A673 (cell line): ENCODE data around the gene OR8A1. TPM values are rescaled to one million over a fixed set of nuclear protein-coding genes. Genes with fewer than 3 reads are reported as not detected.
A peak's percentile ranks its signal among the peaks of the same experiment; 100 is the strongest.

ENCODE experiments used
- BruUV-seq: library from RNA; stranded (reverse); fragments of 400-500 nt; replicated peaks from 2 replicates; lab custom pipeline; 2021; lab: Mats Ljungman, UMichigan
- CTCF ChIA-PET: fragments of 300-600 bp; sonication (Branson Sonifier 250); formaldehyde crosslinking; loops from one replicate; lab custom pipeline; 2022; ENCODE audit warnings: antibody characterized with exemption; lab: Charles Lee
- POLR2A ChIA-PET: fragments of 300-600 bp; sonication (Branson Sonifier 250); formaldehyde crosslinking; loops from one replicate; lab custom pipeline; 2022; ENCODE audit warnings: antibody characterized with exemption; ENCODE audit not compliant: low non-redundant PET; lab: Charles Lee
- DNase-seq: peaks from one replicate; pipeline ENCODE4 v3.0.0-alpha.2; 2015; ENCODE audit warnings: low spot score
- H3K27ac ChIP-seq: fragments of 200-600 bp; sonication (generic); 2 replicates; pipeline ENCODE4 v1.5.1; 2016; ENCODE audit warnings: mixed run types, low read depth, mild to moderate bottlenecking, mixed read lengths, antibody characterized with exemption, low read length; ENCODE audit not compliant: poor library complexity, severe bottlenecking
- H3K27me3 ChIP-seq: fragments of 200-600 bp; sonication (generic); replicated peaks from 2 replicates; pipeline ENCODE4 v1.6.1; 2017; ENCODE audit warnings: mixed run types, low read depth, mild to moderate bottlenecking, mixed read lengths, antibody characterized with exemption, low read length; ENCODE audit not compliant: insufficient read depth, poor library complexity
- H3K36me3 ChIP-seq: fragments of 200-600 bp; sonication (generic); 2 replicates; pipeline ENCODE4 v1.6.1; 2016; ENCODE audit warnings: mixed run types, mild to moderate bottlenecking, mixed read lengths, antibody characterized with exemption, low read length; ENCODE audit not compliant: insufficient read depth, poor library complexity, severe bottlenecking
- H3K4me1 ChIP-seq: fragments of 200-600 bp; sonication (generic); 2 replicates; pipeline ENCODE4 v1.6.1; 2017; ENCODE audit warnings: mixed run types, mild to moderate bottlenecking, mixed read lengths, antibody characterized with exemption, low read length; ENCODE audit not compliant: insufficient read depth, poor library complexity, severe bottlenecking
- H3K4me3 ChIP-seq: fragments of 200-600 bp; sonication (generic); 2 replicates; pipeline ENCODE4 v1.5.1; 2016; ENCODE audit warnings: low read depth, mixed run types, mild to moderate bottlenecking, mixed read lengths, low read length; ENCODE audit not compliant: poor library complexity, severe bottlenecking
- H3K9me3 ChIP-seq: fragments of 200-600 bp; sonication (generic); 2 replicates; pipeline ENCODE4 v1.6.1; 2016; ENCODE audit warnings: mixed run types, low read depth, mild to moderate bottlenecking, mixed read lengths, antibody characterized with exemption, low read length; ENCODE audit not compliant: poor library complexity, severe bottlenecking
- EZH2 ChIP-seq: fragments of 200-600 bp; sonication (generic); IDR thresholded peaks from 2 replicates; pipeline ENCODE4 v1.6.1; 2017; ENCODE audit warnings: borderline replicate concordance, low read depth, mild to moderate bottlenecking, mixed read lengths, antibody characterized with exemption, low read length; ENCODE audit not compliant: poor library complexity, severe bottlenecking
- intact Hi-C: fragments of 100-400 bp; cut with micrococcal nuclease; formaldehyde crosslinking; loops from one replicate; pipeline ENCODE4 v1.10.0; 2022; ENCODE audit not compliant: unreplicated experiment
- total RNA-seq: library from RNA; stranded (reverse); gene quantifications from 2 replicates; pipeline ENCODE4 v1.2.3, GENCODE V29; 2021
- TF ChIP-seq, protein P1 (sequence below): fragments of 300-800, 200-600 bp; sonication (generic); conservative IDR thresholded peaks from 2 replicates; pipeline ENCODE4 v1.5.1; 2017; ENCODE audit warnings: low read depth, mild to moderate bottlenecking, antibody characterized with exemption, low read length, moderate library complexity, mixed read lengths

Gene OR8A1
- total RNA-seq, 1 experiment from 2014 or later, result not detected

DNA sequence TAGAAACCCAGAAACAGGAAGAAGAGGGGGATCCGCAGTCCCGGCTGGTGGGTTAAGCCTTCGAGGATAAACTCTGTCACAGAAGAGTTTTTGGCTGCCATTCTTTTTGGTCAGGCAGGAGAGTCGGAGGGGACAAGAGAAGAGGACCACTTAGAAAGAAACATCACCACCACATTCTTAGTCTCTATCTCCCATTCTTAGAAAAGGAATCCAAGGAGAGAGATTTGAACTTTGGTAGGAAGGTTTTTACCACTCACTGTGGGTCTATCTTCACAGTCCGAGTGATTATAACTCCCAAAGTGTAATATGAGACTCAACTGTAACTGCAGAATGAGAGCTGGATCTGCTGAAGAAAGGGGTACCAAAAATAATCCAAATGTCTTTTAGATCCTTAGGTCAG is 26.2 kb upstream of the OR8A1 start, which contains the start of gene OR8B12:
Gene OR8B12 (minus strand): TSS at position 101 of the 400 bp plus-strand sequence. CDS start 0 bp downstream, at position 101.
- Histone ChIP-seq H3K36me3 (no peaks in the 10 kb centered on the region), H3K27me3 (peaks cover 3% of the 10 kb centered on the region), H3K9me3 (no peaks in the 10 kb centered on the region), H3K4me1 (no peaks in the 10 kb centered on the region), H3K4me3 (no peak within 1 kb of the TSS), H3K27ac (no peak within 1 kb of the TSS)
- ChIA-PET CTCF (no interaction called here), POLR2A (no interaction called here)
- no peak for TF ChIP-seq EZH2
- TF ChIP-seq, protein P1, sequence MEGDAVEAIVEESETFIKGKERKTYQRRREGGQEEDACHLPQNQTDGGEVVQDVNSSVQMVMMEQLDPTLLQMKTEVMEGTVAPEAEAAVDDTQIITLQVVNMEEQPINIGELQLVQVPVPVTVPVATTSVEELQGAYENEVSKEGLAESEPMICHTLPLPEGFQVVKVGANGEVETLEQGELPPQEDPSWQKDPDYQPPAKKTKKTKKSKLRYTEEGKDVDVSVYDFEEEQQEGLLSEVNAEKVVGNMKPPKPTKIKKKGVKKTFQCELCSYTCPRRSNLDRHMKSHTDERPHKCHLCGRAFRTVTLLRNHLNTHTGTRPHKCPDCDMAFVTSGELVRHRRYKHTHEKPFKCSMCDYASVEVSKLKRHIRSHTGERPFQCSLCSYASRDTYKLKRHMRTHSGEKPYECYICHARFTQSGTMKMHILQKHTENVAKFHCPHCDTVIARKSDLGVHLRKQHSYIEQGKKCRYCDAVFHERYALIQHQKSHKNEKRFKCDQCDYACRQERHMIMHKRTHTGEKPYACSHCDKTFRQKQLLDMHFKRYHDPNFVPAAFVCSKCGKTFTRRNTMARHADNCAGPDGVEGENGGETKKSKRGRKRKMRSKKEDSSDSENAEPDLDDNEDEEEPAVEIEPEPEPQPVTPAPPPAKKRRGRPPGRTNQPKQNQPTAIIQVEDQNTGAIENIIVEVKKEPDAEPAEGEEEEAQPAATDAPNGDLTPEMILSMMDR, result no peak
- no TSS peak for BruUV-seq
- no peak for DNase-seq
- intact Hi-C loops, result no loop called here

DNA sequence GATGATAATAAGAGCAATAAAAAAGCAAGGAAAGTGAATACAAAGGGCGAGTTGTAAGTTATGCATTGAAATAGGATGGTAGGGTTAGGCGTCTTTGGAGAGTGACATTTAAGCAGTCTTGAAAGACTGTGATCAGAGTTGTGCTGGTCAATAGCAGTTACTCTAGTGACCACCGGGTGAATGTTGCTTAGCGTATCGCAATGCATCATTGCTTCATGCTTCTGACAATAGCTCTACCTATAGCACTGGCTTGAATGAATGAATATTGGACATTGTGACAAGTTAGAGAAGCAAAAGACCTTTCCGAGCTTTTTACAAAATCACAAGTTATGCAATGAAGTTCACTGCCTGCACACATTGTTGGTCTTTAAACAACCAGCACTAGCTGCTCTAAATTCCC is 18.6 kb upstream of the OR8A1 start:
- Histone ChIP-seq H3K27ac (no peak overlapping the region), H3K4me1 (no peaks in the 10 kb centered on the region), H3K27me3 (peaks cover under 1% of the 10 kb centered on the region), H3K4me3 (no peak overlapping the region), H3K36me3 (no peaks in the 10 kb centered on the region), H3K9me3 (no peaks in the 10 kb centered on the region)
- BruUV-seq, result no TSS peak
- TF ChIP-seq, protein P1, result peak; percentile 28; the same call in 1 of the 2 replicates
- no peak for TF ChIP-seq EZH2
- POLR2A ChIA-PET, result no interaction called here
- intact Hi-C loops, result no loop called here
- no peak for DNase-seq
- CTCF ChIA-PET, result interaction anchor here (0.8 kb wide), 1 partner anchor 81 kb away, joined by 3 read pairs; no protein-coding TSS in a partner anchor

DNA sequence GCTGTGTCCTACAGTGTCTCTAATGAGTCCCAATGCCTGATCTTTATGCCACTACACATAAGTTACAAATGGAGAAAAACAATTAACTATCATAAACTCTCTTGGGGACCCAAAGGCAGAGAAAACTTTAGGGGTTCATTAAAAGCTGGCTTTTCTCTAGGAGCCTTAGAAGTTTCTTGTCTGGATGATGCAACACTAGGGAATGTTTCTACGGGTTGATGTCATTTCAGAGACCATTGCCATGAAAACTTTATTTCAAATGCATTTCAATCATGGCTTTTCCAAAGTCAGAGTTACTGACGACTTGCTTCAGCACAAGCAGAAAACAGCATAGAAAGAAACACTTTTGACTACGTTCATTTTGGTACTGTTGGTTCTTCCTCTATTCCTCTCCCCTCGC is 17.8 kb upstream of the OR8A1 start:
- DNase-seq, result no peak
- Histone ChIP-seq H3K9me3 (no peaks in the 10 kb centered on the region), H3K4me1 (no peaks in the 10 kb centered on the region), H3K4me3 (no peak overlapping the region), H3K27me3 (peaks cover 8% of the 10 kb centered on the region), H3K36me3 (no peaks in the 10 kb centered on the region), H3K27ac (no peak overlapping the region)
- TF ChIP-seq, protein P1, result no peak
- TF ChIP-seq EZH2, result no peak
- intact Hi-C loops, result no loop called here
- ChIA-PET CTCF (interaction anchor here (0.8 kb wide), 1 partner anchor 82 kb away, joined by 3 read pairs; no protein-coding TSS in a partner anchor), POLR2A (no interaction called here)
- BruUV-seq, result no TSS peak
